H1 (cell line): ENCODE data around the gene TLR2. TPM values are rescaled to one million over a fixed set of nuclear protein-coding genes. Genes with fewer than 3 reads are reported as not detected.

ENCODE experiments used
- CTCF ChIA-PET: fragments of 300-600 bp; sonication (Branson Sonifier 250); formaldehyde crosslinking; loops from one replicate; lab custom pipeline; 2021; ENCODE audit not compliant: partially characterized antibody; lab: Charles Lee
- POLR2A ChIA-PET: fragments of 300-600 bp; sonication (Branson Sonifier 250); formaldehyde crosslinking; loops from one replicate; lab custom pipeline; 2021; ENCODE audit warnings: inconsistent platforms; ENCODE audit not compliant: partially characterized antibody; lab: Charles Lee
- DNase-seq, 2 experiments: peaks; one replicate each; pipeline versions ENCODE4 v3.0.0 to v3.0.0-alpha.2; 2010 to 2022; ENCODE audit warnings: low spot score in 2 of 2, low read depth in 1 of 2, mixed read lengths in 1 of 2
- FAIRE-seq: peaks from 2 replicates; lab custom pipeline; 2011; peaks lifted over from hg19 to GRCh38; lab: Jason Lieb, UNC
- H2AFZ ChIP-seq: 2 replicates; pipeline ENCODE4 v1.8.1; 2012; ENCODE audit warnings: low read length, inconsistent platforms
- H2AK5ac ChIP-seq: 2 replicates; pipeline ENCODE4 v1.6.1; 2013; ENCODE audit warnings: low read depth, low read length
- H2BK120ac ChIP-seq: replicated peaks from 2 replicates; pipeline ENCODE3; 2013; ENCODE audit warnings: low read depth, low read length, inconsistent platforms
- H2BK12ac ChIP-seq: 2 replicates; pipeline ENCODE4 v1.6.1; 2013; ENCODE audit warnings: low read depth, low read length
- H2BK15ac ChIP-seq: 2 replicates; pipeline ENCODE4 v1.6.1; 2013; ENCODE audit warnings: low read length
- H2BK20ac ChIP-seq: 2 replicates; pipeline ENCODE4 v1.6.1; 2013; ENCODE audit warnings: low read length
- H2BK5ac ChIP-seq: 2 replicates; pipeline ENCODE4 v1.6.1; 2013; ENCODE audit warnings: low read depth, low read length
- H3K14ac ChIP-seq: 2 replicates; pipeline ENCODE4 v1.6.1; 2013; ENCODE audit warnings: inconsistent platforms; ENCODE audit not compliant: insufficient read length
- H3K18ac ChIP-seq: 2 replicates; pipeline ENCODE4 v1.6.1; 2013; ENCODE audit warnings: low read length; ENCODE audit errors: extremely low read depth
- H3K23ac ChIP-seq: 2 replicates; pipeline ENCODE4 v1.6.1; 2013; ENCODE audit warnings: inconsistent platforms; ENCODE audit not compliant: insufficient read length
- H3K23me2 ChIP-seq: 2 replicates; pipeline ENCODE4 v1.6.1; 2013; ENCODE audit warnings: low read depth, low read length
- H3K27ac ChIP-seq: 2 replicates; pipeline ENCODE4 v1.6.1; 2011; ENCODE audit warnings: low read depth, low read length, inconsistent platforms
- H3K27me3 ChIP-seq, 4 experiments: replicated peaks in 1 of 4; 1 replicate in 1 of 4; 2 replicates in 3 of 4; pipeline versions ENCODE4 v1.6.1 to v1.8.1; 2011 to 2013; ENCODE audit warnings: low read length in 3 of 4, mild to moderate bottlenecking in 3 of 4, inconsistent platforms in 2 of 4, mixed read lengths in 2 of 4, moderate library complexity in 1 of 4; ENCODE audit not compliant: control insufficient read depth in 3 of 4, insufficient read depth in 3 of 4; ENCODE audit errors: extremely low read depth in 1 of 4
- H3K36me3 ChIP-seq, 4 experiments: 2 replicates each; pipeline versions ENCODE4 v1.6.1 to v1.8.1; 2011 to 2013; ENCODE audit warnings: mild to moderate bottlenecking in 4 of 4, low read length in 3 of 4, moderate library complexity in 2 of 4, control low read depth in 1 of 4, inconsistent platforms in 1 of 4; ENCODE audit not compliant: insufficient read depth in 4 of 4, control insufficient read depth in 2 of 4
- H3K4ac ChIP-seq: replicated peaks from 2 replicates; pipeline ENCODE3; 2013; ENCODE audit warnings: low read length, low read depth, mixed read lengths, inconsistent platforms; ENCODE audit not compliant: insufficient read length
- H3K4me1 ChIP-seq, 4 experiments: replicated peaks in 1 of 4; 1 replicate in 1 of 4; 2 replicates in 3 of 4; pipeline versions ENCODE4 v1.6.1 to v1.8.1; 2011 to 2013; ENCODE audit warnings: low read length in 3 of 4, inconsistent platforms in 2 of 4, mixed read lengths in 1 of 4; ENCODE audit not compliant: insufficient read depth in 4 of 4, control insufficient read depth in 3 of 4
- H3K4me2 ChIP-seq, 2 experiments: 2 replicates each; pipeline versions ENCODE4 v1.6.1 to v1.8.1; 2011 to 2013; ENCODE audit warnings: low read depth in 2 of 2, low read length in 2 of 2, control low read depth in 1 of 2, inconsistent platforms in 1 of 2, mild to moderate bottlenecking in 1 of 2; ENCODE audit not compliant: insufficient read depth in 1 of 2
- H3K4me3 ChIP-seq, 4 experiments: fragments of 200-600, 300-600 bp in 1 of 4; sonication (generic), shearing (Covaris generic), sonication (Bioruptor Twin) in 1 of 4; 2 replicates each; pipeline versions ENCODE4 v1.5.1 to v1.8.1; 2011 to 2016; ENCODE audit warnings: low read length in 4 of 4, low read depth in 3 of 4, control low read depth in 2 of 4, inconsistent platforms in 2 of 4, mild to moderate bottlenecking in 2 of 4, mixed read lengths in 1 of 4, moderate library complexity in 1 of 4; ENCODE audit not compliant: insufficient read depth in 2 of 4; ENCODE audit errors: extremely low read depth in 1 of 4
- H3K56ac ChIP-seq: replicated peaks from 2 replicates; pipeline ENCODE3; 2013; ENCODE audit warnings: low read depth, mild to moderate bottlenecking, mixed read lengths, low read length, inconsistent platforms; ENCODE audit not compliant: insufficient read length
- H3K79me1 ChIP-seq: 2 replicates; pipeline ENCODE4 v1.6.1; 2013; ENCODE audit warnings: low read depth, low read length, control low read depth
- H3K79me2 ChIP-seq, 2 experiments: 2 replicates each; pipeline versions ENCODE4 v1.6.1 to v1.8.1; 2012 to 2013; ENCODE audit warnings: low read length in 2 of 2, mild to moderate bottlenecking in 2 of 2, inconsistent platforms in 1 of 2; ENCODE audit not compliant: insufficient read depth in 2 of 2, control insufficient read depth in 1 of 2
- H3K9ac ChIP-seq, 4 experiments: replicated peaks in 1 of 4; 1 replicate in 1 of 4; 2 replicates in 3 of 4; pipeline versions ENCODE4 v1.6.1 to v1.8.1; 2011 to 2013; ENCODE audit warnings: low read depth in 3 of 4, low read length in 3 of 4, control low read depth in 2 of 4, mild to moderate bottlenecking in 2 of 4, moderate library complexity in 2 of 4, inconsistent platforms in 1 of 4; ENCODE audit errors: extremely low read depth in 1 of 4
- H3K9me3 ChIP-seq, 2 experiments: 2 replicates each; pipeline versions ENCODE4 v1.6.1 to v1.8.1; 2012 to 2013; ENCODE audit warnings: mild to moderate bottlenecking in 2 of 2, moderate library complexity in 2 of 2, control low read depth in 1 of 2, inconsistent platforms in 1 of 2, low read depth in 1 of 2, low read length in 1 of 2, mixed read lengths in 1 of 2; ENCODE audit not compliant: insufficient read depth in 2 of 2
- H4K20me1 ChIP-seq, 2 experiments: replicated peaks in 1 of 2; 2 replicates each; pipeline versions ENCODE3 to v1.8.1; 2011 to 2013; ENCODE audit warnings: inconsistent platforms in 2 of 2, low read length in 2 of 2, mild to moderate bottlenecking in 1 of 2; ENCODE audit not compliant: insufficient read depth in 2 of 2, control insufficient read depth in 1 of 2
- H4K5ac ChIP-seq: 2 replicates; pipeline ENCODE4 v1.6.1; 2013; ENCODE audit warnings: low read length, low read depth, mixed read lengths, inconsistent platforms; ENCODE audit not compliant: insufficient read length
- H4K8ac ChIP-seq: 2 replicates; pipeline ENCODE4 v1.8.0; 2013; ENCODE audit warnings: mild to moderate bottlenecking, moderate library complexity, low read length, inconsistent platforms; ENCODE audit not compliant: insufficient read depth; ENCODE audit errors: extremely low read depth
- H4K91ac ChIP-seq: replicated peaks from 2 replicates; pipeline ENCODE3; 2013; ENCODE audit warnings: low read length, mixed read lengths, inconsistent platforms; ENCODE audit not compliant: insufficient read length
- CHD2 ChIP-seq: IDR thresholded peaks from 2 replicates; pipeline ENCODE4 v1.6.1; 2012; ENCODE audit warnings: low read length, improper control_type of control experiment
- CREB1 ChIP-seq: IDR thresholded peaks from 2 replicates; pipeline ENCODE4 v1.6.1; 2012; ENCODE audit warnings: inconsistent platforms
- EZH2 ChIP-seq: fragments of 200-600 bp; sonication (generic); IDR thresholded peaks from 2 replicates; pipeline ENCODE4 v1.7.1; 2012; ENCODE audit warnings: low read depth, mild to moderate bottlenecking, moderate library complexity, low read length, inconsistent platforms; ENCODE audit not compliant: severe bottlenecking
- HDAC2 ChIP-seq, 2 experiments: fragments of 300-600 bp in 1 of 2; sonication (generic) in 1 of 2; IDR thresholded peaks; 2 replicates each; pipeline ENCODE4 v1.6.1; 2011 to 2012; ENCODE audit warnings: low read depth in 2 of 2, low read length in 2 of 2, mild to moderate bottlenecking in 2 of 2, moderate library complexity in 2 of 2, borderline replicate concordance in 1 of 2, inconsistent platforms in 1 of 2
- NANOG ChIP-seq: IDR thresholded peaks from 2 replicates; pipeline ENCODE4 v1.6.1; 2011; ENCODE audit warnings: low read length, low read depth, mild to moderate bottlenecking, inconsistent platforms; ENCODE audit not compliant: insufficient read depth, poor library complexity, severe bottlenecking
- RXRA ChIP-seq: IDR thresholded peaks from 2 replicates; pipeline ENCODE4 v1.6.1; 2011; ENCODE audit warnings: low read depth, mild to moderate bottlenecking, low read length, moderate library complexity; ENCODE audit not compliant: insufficient read depth
- SUZ12 ChIP-seq: fragments of 200-600 bp; sonication (generic); IDR thresholded peaks from 2 replicates; pipeline ENCODE4 v1.6.1; 2012; ENCODE audit warnings: mild to moderate bottlenecking, inconsistent platforms, low read length, moderate library complexity, mixed read lengths
- TAF7 ChIP-seq: optimal IDR thresholded peaks from 2 replicates; pipeline ENCODE3; 2011; ENCODE audit warnings: low read depth, mild to moderate bottlenecking, inconsistent platforms, low read length, moderate library complexity, borderline replicate concordance
- TBP ChIP-seq: IDR thresholded peaks from 2 replicates; pipeline ENCODE4 v1.6.1; 2011; ENCODE audit warnings: low read depth, low read length, improper control_type of control experiment
- ZNF274 ChIP-seq: IDR thresholded peaks from 2 replicates; pipeline ENCODE4 v1.7.0; 2012; ENCODE audit warnings: low read length, borderline replicate concordance; ENCODE audit errors: extremely low read depth
- WGBS, 2 experiments: shearing (Covaris generic) in 1 of 2; methylation state at CpG; one replicate each; pipeline versions ENCODE4 v1.1.6 to v1.1.7; 2013 to 2015; ENCODE audit warnings: low lambda C conversion rate in 2 of 2, mixed read lengths in 2 of 2, inconsistent platforms in 1 of 2, low coverage in 1 of 2, missing lambda C conversion rate in 1 of 2; ENCODE audit not compliant: insufficient replicate concordance in 2 of 2, insufficient coverage in 1 of 2, insufficient read length in 1 of 2; ENCODE audit errors: extremely low coverage in 1 of 2, missing lambda C conversion rate in 1 of 2; 5-methylcytosine and 5-hydroxymethylcytosine counted together
- polyA plus RNA-seq, 7 experiments: library from polyadenylated mRNA; depleted of rRNA in 3 of 7; stranded (reverse) in 5 of 7; unstranded in 2 of 7; fragments of >200 nt in 5 of 7; fragments of 200-250 nt in 2 of 7; gene quantifications; 1 replicate in 5 of 7; 2 replicates in 1 of 7; 4 replicates in 1 of 7; pipeline versions ENCODE4 v1.2.1 to v1.2.3, GENCODE V29; 2011 to 2013; ENCODE audit warnings: missing spikeins in 2 of 7, mixed read lengths in 2 of 7
- total RNA-seq: library from RNA; stranded (reverse); fragmentation: NEBNext Ultra II Directional; extraction: Animal tissue kit (Norgen Biotek cat#: 25700); gene quantifications from 2 replicates; pipeline ENCODE4 v1.2.1, GENCODE V29; 2021

TLR2 gene
- total and polyA plus RNA-seq, 2 of the 8 experiments (the other 6 are each of a cell fraction or from before 2014, with no cell fraction given), result 1.3 TPM

- Histone ChIP-seq H3K79me2 (peaks cover 0 to 3% of the 10 kb centered on the region in 2 experiments; a peak in 1 of 4 replicates), H3K27me3 (peaks cover 0 to 4% (median 0%) of the 10 kb centered on the region in 4 experiments; a peak in 5 of 7 replicates), H2BK20ac (no peak overlapping the region), H2BK5ac (no peak overlapping the region), H4K5ac (no peak overlapping the region), H2AFZ (no peak overlapping the region), H4K91ac (no peak overlapping the region), H4K8ac (no peak overlapping the region), H3K14ac (no peak overlapping the region), H3K23me2 (peaks cover 11% of the 10 kb centered on the region), H3K27ac (no peak overlapping the region), H2BK15ac (no peak overlapping the region), H3K4me2 (no peak overlapping the region), H3K23ac (no peak overlapping the region), H3K4me3 (no peak overlapping the region), H3K56ac (no peak overlapping the region), H3K18ac (no peak overlapping the region), H3K9ac (no peak overlapping the region), H4K20me1 (peaks cover 0 to 9% of the 10 kb centered on the region in 2 experiments), H3K36me3 (no peaks in the 10 kb centered on the region), H2BK120ac (no peak overlapping the region), H3K4me1 (peaks cover 11 to 24% (median 14%) of the 10 kb centered on the region in 4 experiments; a peak in 6 of 7 replicates), H3K4ac (no peak overlapping the region), H3K79me1 (peaks cover 2% of the 10 kb centered on the region), H2AK5ac (no peak overlapping the region), H3K9me3 (0 out of 4 replicates have a peak, but pooled peaks cover 0 to 4% of the 10 kb centered on the region in 2 experiments), H2BK12ac (no peak overlapping the region)
- WGBS, 2 experiments, result 82% methylated on average over 2 of the region's 2 CpGs; no CpG with 5 or more reads in 1 of the 2 experiments
- ChIA-PET POLR2A (no interaction called here), CTCF (interaction anchor here (0.8 kb wide), 1 partner anchor 74 kb away, joined by 4 read pairs; no protein-coding TSS in a partner anchor)
- DNase-seq (no peak), FAIRE-seq (no peak)
- TF ChIP-seq NANOG (no peak), TBP (no peak), ZNF274 (no peak), CHD2 (no peak), EZH2 (no peak), RXRA (no peak), TAF7 (no peak), CREB1 (no peak), SUZ12 (no peak), HDAC2 (IDR thresholded peaks at IDR 0.05; ENCODE audit: borderline replicate concordance in 1 of 2, low read depth in 2 of 2, low read length in 2 of 2) (no peak)
Measured at GRCh38 chr4:153755186-153755585, 71.1 kb downstream of the TLR2 start.
